H9 (cell line): ENCODE results near the gene EFCAB3. TPM values are rescaled to one million over a fixed set of nuclear protein-coding genes. Genes with fewer than 3 reads are reported as not detected.
"Not testable (repeated sequence)": the region's sequence is repeated elsewhere in the genome, so short reads cannot be mapped to it uniquely, and the experiment has no call there.

Experiments
- DNase-seq: peaks from one replicate; pipeline ENCODE4 v3.0.0-alpha.2; 2017
- H2AFZ ChIP-seq: one replicate; pipeline ENCODE4 v1.6.1; 2013; ENCODE audit warnings: mild to moderate bottlenecking, low read length, control low read depth, moderate library complexity
- H2AK5ac ChIP-seq: 2 replicates; pipeline ENCODE4 v1.6.1; 2013; ENCODE audit warnings: low read length, control low read depth, mixed read lengths; ENCODE audit not compliant: insufficient read length
- H2BK120ac ChIP-seq: one replicate; pipeline ENCODE4 v1.6.1; 2013; ENCODE audit warnings: low read depth, mild to moderate bottlenecking, low read length, control low read depth, inconsistent platforms; ENCODE audit not compliant: poor library complexity, severe bottlenecking
- H2BK12ac ChIP-seq: 2 replicates; pipeline ENCODE4 v1.6.1; 2013; ENCODE audit warnings: low read length, control low read depth, mixed read lengths, low read depth; ENCODE audit not compliant: insufficient read length
- H2BK15ac ChIP-seq: 2 replicates; pipeline ENCODE4 v1.6.1; 2013; ENCODE audit warnings: low read depth, low read length, control low read depth
- H2BK20ac ChIP-seq: one replicate; pipeline ENCODE4 v1.6.1; 2013; ENCODE audit warnings: low read depth, mild to moderate bottlenecking, low read length, control low read depth, inconsistent platforms; ENCODE audit not compliant: poor library complexity, severe bottlenecking
- H2BK5ac ChIP-seq: 2 replicates; pipeline ENCODE4 v1.6.1; 2013; ENCODE audit warnings: low read length, control low read depth, mixed read lengths; ENCODE audit not compliant: insufficient read length
- H3K14ac ChIP-seq: 2 replicates; pipeline ENCODE4 v1.6.1; 2013; ENCODE audit warnings: low read length, control low read depth; ENCODE audit not compliant: insufficient read depth
- H3K18ac ChIP-seq: 2 replicates; pipeline ENCODE4 v1.6.1; 2013; ENCODE audit warnings: low read depth, mild to moderate bottlenecking, mixed read lengths, low read length, control low read depth; ENCODE audit not compliant: insufficient read length
- H3K23ac ChIP-seq: 2 replicates; pipeline ENCODE4 v1.6.1; 2013; ENCODE audit warnings: low read length, control low read depth, mixed read lengths, low read depth; ENCODE audit not compliant: insufficient read length
- H3K23me2 ChIP-seq: 2 replicates; pipeline ENCODE4 v1.6.1; 2013; ENCODE audit warnings: low read depth, mild to moderate bottlenecking, mixed read lengths, low read length, control low read depth; ENCODE audit not compliant: insufficient read length, poor library complexity, severe bottlenecking
- H3K27ac ChIP-seq: 2 replicates; pipeline ENCODE4 v1.5.1; 2013; ENCODE audit warnings: low read length, control low read depth, mixed read lengths, low read depth; ENCODE audit not compliant: insufficient read length
- H3K27me3 ChIP-seq: 2 replicates; pipeline ENCODE4 v1.6.1; 2013; ENCODE audit warnings: low read length, control low read depth, inconsistent platforms; ENCODE audit not compliant: insufficient read depth
- H3K4ac ChIP-seq: 2 replicates; pipeline ENCODE4 v1.6.1; 2013; ENCODE audit warnings: low read depth, mild to moderate bottlenecking, control low read depth, inconsistent platforms, low read length, moderate library complexity
- H3K4me1 ChIP-seq: 2 replicates; pipeline ENCODE4 v1.6.1; 2013; ENCODE audit warnings: low read length, control low read depth, inconsistent platforms; ENCODE audit not compliant: insufficient read depth
- H3K4me2 ChIP-seq: 2 replicates; pipeline ENCODE4 v1.6.1; 2013; ENCODE audit warnings: low read length, control low read depth, mixed read lengths; ENCODE audit not compliant: insufficient read length, insufficient read depth
- H3K56ac ChIP-seq: 2 replicates; pipeline ENCODE4 v1.6.1; 2013; ENCODE audit warnings: low read depth, mild to moderate bottlenecking, mixed read lengths, low read length, control low read depth; ENCODE audit not compliant: insufficient read length
- H3K79me1 ChIP-seq: 2 replicates; pipeline ENCODE4 v1.6.1; 2013; ENCODE audit warnings: low read depth, mild to moderate bottlenecking, moderate library complexity, low read length, control low read depth, inconsistent platforms; ENCODE audit not compliant: insufficient read depth, poor library complexity, severe bottlenecking
- H3K79me2 ChIP-seq: 2 replicates; pipeline ENCODE4 v1.6.1; 2013; ENCODE audit warnings: low read length, control low read depth, inconsistent platforms; ENCODE audit not compliant: insufficient read depth
- H3K9ac ChIP-seq: 2 replicates; pipeline ENCODE4 v1.6.1; 2013; ENCODE audit warnings: low read length, control low read depth, mixed read lengths; ENCODE audit not compliant: insufficient read length; ENCODE audit errors: extremely low read depth
- H3K9me3 ChIP-seq: one replicate; pipeline ENCODE4 v1.6.1; 2013; ENCODE audit warnings: low read depth, low read length, inconsistent platforms; ENCODE audit not compliant: control insufficient read depth
- H3T11ph ChIP-seq: one replicate; pipeline ENCODE4 v1.6.1; 2013; ENCODE audit warnings: mild to moderate bottlenecking, low read length, control low read depth, inconsistent platforms
- H4K20me1 ChIP-seq: one replicate; pipeline ENCODE4 v1.6.1; 2013; ENCODE audit not compliant: control insufficient read depth, insufficient read length, insufficient read depth
- H4K5ac ChIP-seq: 2 replicates; pipeline ENCODE4 v1.6.1; 2013; ENCODE audit warnings: low read depth, mild to moderate bottlenecking, mixed read lengths, low read length, control low read depth; ENCODE audit not compliant: insufficient read length
- H4K8ac ChIP-seq: replicated peaks from 2 replicates; pipeline ENCODE4 v1.6.1; 2013; ENCODE audit warnings: low read length, control low read depth, mixed read lengths, low read depth; ENCODE audit not compliant: insufficient read length
- H4K91ac ChIP-seq: 2 replicates; pipeline ENCODE4 v1.6.1; 2013; ENCODE audit warnings: low read depth, mild to moderate bottlenecking, moderate library complexity, mixed read lengths, low read length, control low read depth; ENCODE audit not compliant: insufficient read length
- H3K27ac Mint-ChIP-seq, 3 experiments: 2 replicates in 2 of 3; 3 replicates in 1 of 3; pipeline ENCODE4 v1.8.0; 2020 to 2021; ENCODE audit warnings: mixed read lengths in 3 of 3, mild to moderate bottlenecking in 1 of 3, moderate library complexity in 1 of 3
- H3K27me3 Mint-ChIP-seq: 2 replicates; pipeline ENCODE4 v1.8.0; 2021; ENCODE audit warnings: low read depth, mild to moderate bottlenecking, moderate library complexity, mixed read lengths
- H3K36me3 Mint-ChIP-seq, 3 experiments: 2 replicates in 2 of 3; 3 replicates in 1 of 3; pipeline ENCODE4 v1.8.0; 2020 to 2021; ENCODE audit warnings: low read depth in 3 of 3, mixed read lengths in 3 of 3; ENCODE audit not compliant: insufficient read depth in 1 of 3
- H3K4me1 Mint-ChIP-seq, 2 experiments: 2 replicates each; pipeline ENCODE4 v1.8.0; 2020; ENCODE audit warnings: mixed read lengths in 2 of 2
- H3K4me3 Mint-ChIP-seq, 2 experiments: 2 replicates in 1 of 2; 3 replicates in 1 of 2; pipeline ENCODE4 v1.8.0; 2020 to 2021; ENCODE audit warnings: mild to moderate bottlenecking in 2 of 2, mixed read lengths in 2 of 2, moderate library complexity in 1 of 2
- H3K9me3 Mint-ChIP-seq, 2 experiments: 2 replicates in 1 of 2; 3 replicates in 1 of 2; pipeline ENCODE4 v1.8.0; 2020; ENCODE audit warnings: mild to moderate bottlenecking in 2 of 2, mixed read lengths in 2 of 2, moderate library complexity in 1 of 2
- WGBS: extraction: QIAGEN DNeasy Blood & Tissue Kit; methylation state at CpG from one replicate; pipeline ENCODE4 v1.1.7; 2013; ENCODE audit warnings: missing lambda C conversion rate, low lambda C conversion rate, mixed read lengths; ENCODE audit not compliant: insufficient read length; ENCODE audit errors: extremely low coverage; 5-methylcytosine and 5-hydroxymethylcytosine counted together
- total RNA-seq: library from RNA; stranded (reverse); gene quantifications from 2 replicates; pipeline ENCODE4 v1.2.1, GENCODE V29; 2021

EFCAB3 gene
- total RNA-seq, 1 experiment from 2014 or later = not detected

- H4K5ac ChIP-seq, H3K27ac Mint-ChIP-seq, H3K4me1 Mint-ChIP-seq, H3K79me1 ChIP-seq, H3K9me3 Mint-ChIP-seq, H3K4me3 Mint-ChIP-seq, H3K4ac ChIP-seq, H3K4me1 ChIP-seq, H2BK5ac ChIP-seq, H2AFZ ChIP-seq, H3K23ac ChIP-seq, H3K14ac ChIP-seq, H4K91ac ChIP-seq, H3K27me3 Mint-ChIP-seq, H3K4me2 ChIP-seq, H3K18ac ChIP-seq, H2BK15ac ChIP-seq, H3T11ph ChIP-seq, H2BK20ac ChIP-seq, H3K56ac ChIP-seq, H4K8ac ChIP-seq, H3K27me3 ChIP-seq, H3K9ac ChIP-seq, H3K79me2 ChIP-seq, H4K20me1 ChIP-seq, H2BK120ac ChIP-seq, DNase-seq, H2BK12ac ChIP-seq, H3K9me3 ChIP-seq, H3K27ac ChIP-seq, H3K23me2 ChIP-seq, H2AK5ac ChIP-seq: not testable (repeated sequence)
- no CpG with 5 or more reads among the region's 4 CpGs for WGBS
- H3K36me3 Mint-ChIP-seq = peaks cover 17 to 66% (median 37%) of the 10 kb centered on the region in 3 experiments; a peak in 6 of 7 replicates
Observed at GRCh38 chr17:62435251-62435650, 54.9 kb downstream of the EFCAB3 start.

GRCh38 chr17:62441181-62441580 lies 60.8 kb downstream of the EFCAB3 start:
- H3K4ac ChIP-seq, H2BK5ac ChIP-seq, H3K56ac ChIP-seq, H2AFZ ChIP-seq, H3K27ac Mint-ChIP-seq, H3K9me3 Mint-ChIP-seq, H3K23ac ChIP-seq, H3K4me1 ChIP-seq, H3K79me1 ChIP-seq, H4K91ac ChIP-seq, H3K9me3 ChIP-seq, H3K27me3 Mint-ChIP-seq, H3K18ac ChIP-seq, H2AK5ac ChIP-seq, H3K14ac ChIP-seq, H2BK12ac ChIP-seq, H3K27me3 ChIP-seq, H3K23me2 ChIP-seq, H3K4me3 Mint-ChIP-seq, H2BK20ac ChIP-seq, H2BK120ac ChIP-seq, H4K5ac ChIP-seq, DNase-seq, H3T11ph ChIP-seq, H3K4me2 ChIP-seq, H3K4me1 Mint-ChIP-seq, H3K9ac ChIP-seq, H4K20me1 ChIP-seq, H4K8ac ChIP-seq, H3K27ac ChIP-seq, H3K79me2 ChIP-seq, H2BK15ac ChIP-seq: not testable (repeated sequence)
- peaks cover 22 to 70% (median 55%) of the 10 kb centered on the region in 3 experiments for H3K36me3 Mint-ChIP-seq
- WGBS = no CpG with 5 or more reads among the region's 6 CpGs
